Caco-2 (cell line): ENCODE results near the gene NCKAP5. TPM values are rescaled to one million over a fixed set of nuclear protein-coding genes. Genes with fewer than 3 reads are reported as not detected.

Experiments
- BruUV-seq: library from RNA; stranded (reverse); fragments of 400-500 nt; replicated peaks from 2 replicates; lab custom pipeline; 2021; lab: Mats Ljungman, UMichigan
- CTCF ChIA-PET: fragments of 300-600 bp; sonication (Branson Sonifier 250); formaldehyde crosslinking; loops from one replicate; lab custom pipeline; 2022; ENCODE audit warnings: antibody characterized with exemption; lab: Charles Lee
- POLR2A ChIA-PET: fragments of 300-600 bp; sonication (Branson Sonifier 250); formaldehyde crosslinking; loops from one replicate; lab custom pipeline; 2022; ENCODE audit warnings: antibody characterized with exemption; lab: Charles Lee
- DNase-seq, 2 experiments: peaks; one replicate each; pipeline versions ENCODE4 v3.0.0 to v3.0.0-alpha.2; 2020 to 2022
- H3K27me3 ChIP-seq: replicated peaks from 2 replicates; pipeline ENCODE4 v1.6.0; 2011; ENCODE audit warnings: low read length; ENCODE audit not compliant: control insufficient read depth, insufficient read depth
- H3K36me3 ChIP-seq: 2 replicates; pipeline ENCODE4 v1.5.1; 2011; ENCODE audit warnings: low read length; ENCODE audit not compliant: control insufficient read depth, insufficient read depth
- H3K4me1 ChIP-seq: fragments of 250-450 bp; sonication (Bioruptor Pico); 2 replicates; pipeline ENCODE4 v1.5.1; 2020; ENCODE audit warnings: mild to moderate bottlenecking
- H3K4me3 ChIP-seq: 2 replicates; pipeline ENCODE4 v1.5.1; 2011; ENCODE audit warnings: low read depth, mild to moderate bottlenecking, control low read depth, low read length
- H3K9me3 ChIP-seq: fragments of 250-450 bp; sonication (Bioruptor Pico); 2 replicates; pipeline ENCODE4 v1.5.1; 2020; ENCODE audit warnings: mild to moderate bottlenecking, moderate library complexity
- H3K27ac Mint-ChIP-seq: one replicate; pipeline ENCODE4 v1.8.0; 2022; ENCODE audit warnings: mixed read lengths; ENCODE audit not compliant: unreplicated experiment
- H3K27me3 Mint-ChIP-seq: one replicate; pipeline ENCODE4 v1.8.0; 2022; ENCODE audit warnings: mixed read lengths; ENCODE audit not compliant: insufficient read depth, unreplicated experiment
- H3K36me3 Mint-ChIP-seq: one replicate; pipeline ENCODE4 v1.8.0; 2022; ENCODE audit warnings: mild to moderate bottlenecking, mixed read lengths; ENCODE audit not compliant: insufficient read depth, unreplicated experiment
- H3K4me1 Mint-ChIP-seq: one replicate; pipeline ENCODE4 v1.8.0; 2022; ENCODE audit warnings: low read depth, mixed read lengths; ENCODE audit not compliant: unreplicated experiment
- H3K4me3 Mint-ChIP-seq: one replicate; pipeline ENCODE4 v1.8.0; 2022; ENCODE audit warnings: mild to moderate bottlenecking, moderate library complexity, mixed read lengths; ENCODE audit not compliant: unreplicated experiment
- H3K9me3 Mint-ChIP-seq: one replicate; pipeline ENCODE4 v1.8.0; 2022; ENCODE audit warnings: mixed read lengths; ENCODE audit not compliant: unreplicated experiment
- CTCF ChIP-seq, 2 experiments: fragments of 200-600 bp in 1 of 2; IDR thresholded peaks; 1 replicate in 1 of 2; 2 replicates in 1 of 2; pipeline versions ENCODE4 v1.5.1 to v1.8.0; 2011 to 2022; ENCODE audit warnings: antibody characterized with exemption in 1 of 2, control low read depth in 1 of 2, inconsistent platforms in 1 of 2, low read depth in 1 of 2, low read length in 1 of 2, mild to moderate bottlenecking in 1 of 2, moderate library complexity in 1 of 2; ENCODE audit not compliant: insufficient read depth in 1 of 2, severe bottlenecking in 1 of 2, unreplicated experiment in 1 of 2
- intact Hi-C: fragments of 100-400 bp; cut with micrococcal nuclease; formaldehyde crosslinking; loops from one replicate; pipeline ENCODE4 v1.10.0; 2022; ENCODE audit not compliant: unreplicated experiment
- total RNA-seq: library from RNA; stranded (reverse); gene quantifications from 2 replicates; pipeline ENCODE4 v1.2.3, GENCODE V29; 2022

The NCKAP5 gene
- total RNA-seq, 1 experiment from 2014 or later, result 3.8 TPM

GRCh38 chr2:132845339-132845738 lies 722.9 kb downstream of the NCKAP5 start:
- no peaks in the 10 kb centered on the region for H3K36me3 ChIP-seq
- H3K4me3 Mint-ChIP-seq, result no peak overlapping the region
- H3K4me1 ChIP-seq, result no peaks in the 10 kb centered on the region
- no peaks in the 10 kb centered on the region for H3K9me3 Mint-ChIP-seq
- POLR2A ChIA-PET, result no interaction called here
- no peak for DNase-seq
- intact Hi-C loops, result no loop called here
- TF ChIP-seq CTCF (IDR thresholded peaks at IDR 0.05; ENCODE audit: insufficient read depth in 1 of 2, low read depth in 1 of 2, low read length in 1 of 2, severe bottlenecking in 1 of 2, unreplicated experiment in 1 of 2), result no peak
- CTCF ChIA-PET, result no interaction called here
- H3K4me1 Mint-ChIP-seq, result no peaks in the 10 kb centered on the region
- BruUV-seq, result no TSS peak
- H3K4me3 ChIP-seq, result no peak overlapping the region
- H3K9me3 ChIP-seq, result no peaks in the 10 kb centered on the region
- H3K36me3 Mint-ChIP-seq, result no peaks in the 10 kb centered on the region
- H3K27ac Mint-ChIP-seq, result no peak overlapping the region
- peaks cover 4% of the 10 kb centered on the region for H3K27me3 Mint-ChIP-seq
- no peaks in the 10 kb centered on the region for H3K27me3 ChIP-seq

- Mint-ChIP-seq H3K9me3 (no peaks in the 10 kb centered on the region), H3K27ac (no peak overlapping the region), H3K4me1 (no peaks in the 10 kb centered on the region), H3K36me3 (no peaks in the 10 kb centered on the region), H3K27me3 (peaks cover 4% of the 10 kb centered on the region), H3K4me3 (no peak overlapping the region)
- Histone ChIP-seq H3K9me3 (no peaks in the 10 kb centered on the region), H3K27me3 (no peaks in the 10 kb centered on the region), H3K36me3 (no peaks in the 10 kb centered on the region), H3K4me3 (no peak overlapping the region), H3K4me1 (no peaks in the 10 kb centered on the region)
- CTCF ChIA-PET, result no interaction called here
- no peak for DNase-seq
- intact Hi-C loops, result no loop called here
- no TSS peak for BruUV-seq
- POLR2A ChIA-PET, result no interaction called here
- no peak for TF ChIP-seq CTCF (IDR thresholded peaks at IDR 0.05; ENCODE audit: insufficient read depth in 1 of 2, low read depth in 1 of 2, low read length in 1 of 2, severe bottlenecking in 1 of 2, unreplicated experiment in 1 of 2)
These were observed 723.7 kb downstream of the NCKAP5 start for GRCh38 chr2:132844585-132844984.

- Histone ChIP-seq H3K27me3 (no peaks in the 10 kb centered on the region), H3K36me3 (no peaks in the 10 kb centered on the region), H3K4me1 (no peaks in the 10 kb centered on the region), H3K9me3 (no peaks in the 10 kb centered on the region), H3K4me3 (no peak overlapping the region)
- TF ChIP-seq CTCF (IDR thresholded peaks at IDR 0.05; ENCODE audit: insufficient read depth in 1 of 2, low read depth in 1 of 2, low read length in 1 of 2, severe bottlenecking in 1 of 2, unreplicated experiment in 1 of 2), result peak; percentile 6 to 29
- Mint-ChIP-seq H3K27ac (no peak overlapping the region), H3K27me3 (peaks cover 5% of the 10 kb centered on the region), H3K36me3 (no peaks in the 10 kb centered on the region), H3K4me3 (no peak overlapping the region), H3K9me3 (peaks cover 8% of the 10 kb centered on the region), H3K4me1 (no peaks in the 10 kb centered on the region)
- POLR2A ChIA-PET, result no interaction called here
- peak in 1 of 2 experiments; percentile 17 for DNase-seq
- CTCF ChIA-PET, result interaction anchor here (1.0 kb wide), 1 partner anchor 219 kb away, joined by 3 read pairs; no protein-coding TSS in a partner anchor
- no TSS peak for BruUV-seq
- intact Hi-C loops, result loop anchor here (5.0 kb wide), 1 partner anchor 165 kb away; the partner anchor contains the start of gene LYPD1
These were observed 730.5 kb downstream of the NCKAP5 start for GRCh38 chr2:132837769-132838168.
